Prostate gland (tissue), 2 donors: ENCODE results near the gene LBP. TPM values are rescaled to one million over a fixed set of nuclear protein-coding genes. Genes with fewer than 3 reads are reported as not detected.

ENCODE experiments used
- DNase-seq: peaks from one replicate; pipeline ENCODE4 v3.0.0-alpha.2; 2019; ENCODE audit warnings: low spot score
- H3K27ac ChIP-seq, 2 donors: fragments of 200-600 bp; sonication (generic); 2 replicates each; pipeline ENCODE4 v1.5.1; 2017 to 2019
- H3K27me3 ChIP-seq: fragments of 200-600 bp; sonication (generic); replicated peaks from 2 replicates; pipeline ENCODE4 v1.5.1; 2019; ENCODE audit not compliant: insufficient read depth
- H3K36me3 ChIP-seq, 2 donors: fragments of 200-600 bp; sonication (generic); 1 replicate in 1 of 2; 2 replicates in 1 of 2; pipeline versions ENCODE4 v1.5.1 to v1.8.1; 2017 to 2019
- H3K4me1 ChIP-seq: fragments of 200-600 bp; sonication (generic); replicated peaks from 2 replicates; pipeline ENCODE4 v1.5.1; 2019
- H3K4me3 ChIP-seq, 2 donors: fragments of 200-600 bp; sonication (generic); 2 replicates each; pipeline ENCODE4 v1.5.1; 2017 to 2019
- H3K9me3 ChIP-seq: fragments of 200-600 bp; sonication (generic); 2 replicates; pipeline ENCODE4 v1.5.1; 2017
- CTCF ChIP-seq, 4 experiments: fragments of 200-600 bp in 2 of 4; fragments of 450-650 bp in 2 of 4; sonication (generic) in 2 of 4; IDR thresholded peaks; 1 replicate in 3 of 4; 2 replicates in 1 of 4; pipeline ENCODE4 v1.5.1; 2016 to 2019; ENCODE audit warnings: antibody characterized with exemption in 4 of 4, mild to moderate bottlenecking in 2 of 4, moderate library complexity in 2 of 4
- POLR2A ChIP-seq: fragments of 450-650 bp; IDR thresholded peaks from one replicate; pipeline ENCODE4 v1.6.1; 2016; ENCODE audit warnings: antibody characterized with exemption, mild to moderate bottlenecking
- POLR2AphosphoS5 ChIP-seq: sonication (generic); formaldehyde crosslinking; IDR thresholded peaks from one replicate; pipeline ENCODE4 v1.6.1; 2017; ENCODE audit warnings: antibody characterized with exemption
- WGBS: methylation state at CpG from one replicate; pipeline ENCODE4 v1.1.5; 2018; 5-methylcytosine and 5-hydroxymethylcytosine counted together
- intact Hi-C: fragments of 100-400 bp; cut with DNase I; formaldehyde crosslinking; loops from one replicate; pipeline ENCODE4 v1.14.2; 2022
- total RNA-seq, 2 donors: library from RNA; depleted of rRNA; stranded (reverse); fragments of >200 nt; gene quantifications; one replicate each; pipeline ENCODE4 v1.1.0, GENCODE V29; 2016

The LBP gene
- total RNA-seq, 2 donors from 2014 or later = 1.1 TPM; not detected in 1

GRCh38 chr20:38325905-38326304, 20.4 kb upstream of the LBP start:
- no peaks in the 10 kb centered on the region for H3K27me3 ChIP-seq
- no peaks in the 10 kb centered on the region for H3K4me1 ChIP-seq
- H3K9me3 ChIP-seq = no peaks in the 10 kb centered on the region
- intact Hi-C loops = loop anchor here (10.0 kb wide), 3 partner anchors 151 to 761 kb away; no protein-coding TSS in a partner anchor
- TF ChIP-seq POLR2AphosphoS5 (no peak), CTCF (IDR thresholded peaks at IDR 0.05) (no peak), POLR2A (no peak)
- H3K27ac ChIP-seq = no peak overlapping the region
- no peak overlapping the region for H3K4me3 ChIP-seq
- H3K36me3 ChIP-seq = no peaks in the 10 kb centered on the region
- DNase-seq = no peak
- 86% methylated on average over 3 of the region's 3 CpGs for WGBS

- no peak overlapping the region for H3K27ac ChIP-seq
- WGBS = 90% methylated on average over 7 of the region's 7 CpGs
- H3K36me3 ChIP-seq = no peaks in the 10 kb centered on the region
- no peak overlapping the region for H3K4me3 ChIP-seq
- no peak for DNase-seq
- no peaks in the 10 kb centered on the region for H3K9me3 ChIP-seq
- TF ChIP-seq POLR2AphosphoS5 = no peak
- H3K27me3 ChIP-seq = no peaks in the 10 kb centered on the region
- intact Hi-C loops = loop anchor here (10.0 kb wide), 3 partner anchors 152 to 762 kb away; no protein-coding TSS in a partner anchor
- H3K4me1 ChIP-seq = no peaks in the 10 kb centered on the region
Measured at GRCh38 chr20:38326309-38326708, 20.0 kb upstream of the LBP start.

GRCh38 chr20:38330638-38331037, 15.6 kb upstream of the LBP start:
- H3K4me1 ChIP-seq = no peaks in the 10 kb centered on the region
- no peaks in the 10 kb centered on the region for H3K9me3 ChIP-seq
- H3K4me3 ChIP-seq = no peak overlapping the region
- H3K27ac ChIP-seq = no peak overlapping the region
- TF ChIP-seq POLR2AphosphoS5 (no peak), CTCF (IDR thresholded peaks at IDR 0.05) (no peak), POLR2A (no peak)
- WGBS = 59% methylated on average over 3 of the region's 3 CpGs
- no peak for DNase-seq
- H3K27me3 ChIP-seq = no peaks in the 10 kb centered on the region
- H3K36me3 ChIP-seq = no peaks in the 10 kb centered on the region
- intact Hi-C loops = no loop called here

GRCh38 chr20:38331245-38331644, 15.0 kb upstream of the LBP start:
- Histone ChIP-seq H3K36me3 (no peaks in the 10 kb centered on the region), H3K4me1 (no peaks in the 10 kb centered on the region), H3K9me3 (no peaks in the 10 kb centered on the region), H3K27ac (no peak overlapping the region), H3K27me3 (no peaks in the 10 kb centered on the region), H3K4me3 (no peak overlapping the region)
- no peak for DNase-seq
- no peak for TF ChIP-seq POLR2A
- no peak for TF ChIP-seq POLR2AphosphoS5
- TF ChIP-seq CTCF (IDR thresholded peaks at IDR 0.05) = no peak
- intact Hi-C loops = no loop called here

- H3K4me1 ChIP-seq = no peaks in the 10 kb centered on the region
- DNase-seq = no peak
- H3K9me3 ChIP-seq = no peaks in the 10 kb centered on the region
- no peak overlapping the region for H3K4me3 ChIP-seq
- WGBS = 73% methylated on average over 8 of the region's 8 CpGs
- H3K27ac ChIP-seq = no peak overlapping the region
- intact Hi-C loops = no loop called here
- H3K27me3 ChIP-seq = no peaks in the 10 kb centered on the region
- no peaks in the 10 kb centered on the region for H3K36me3 ChIP-seq
- TF ChIP-seq POLR2AphosphoS5 (no peak), CTCF (IDR thresholded peaks at IDR 0.05) (no peak), POLR2A (no peak)
Measured at GRCh38 chr20:38331814-38332213, 14.5 kb upstream of the LBP start.
